OCI-LY7 (cell line): ENCODE results near the gene GABRG3. TPM values are rescaled to one million over a fixed set of nuclear protein-coding genes. Genes with fewer than 3 reads are reported as not detected.

Experiments used
- BruUV-seq: library from RNA; stranded (reverse); fragments of 400-500 nt; replicated peaks from 2 replicates; lab custom pipeline; 2021; lab: Mats Ljungman, UMichigan
- CTCF ChIA-PET: fragments of 300-600 bp; sonication (Branson Sonifier 250); formaldehyde crosslinking; loops from one replicate; lab custom pipeline; 2022; ENCODE audit warnings: antibody characterized with exemption; ENCODE audit not compliant: unreplicated experiment; lab: Charles Lee
- POLR2A ChIA-PET: fragments of 300-600 bp; sonication (Branson Sonifier 250); formaldehyde crosslinking; loops from one replicate; lab custom pipeline; 2022; ENCODE audit warnings: antibody characterized with exemption; lab: Charles Lee
- DNase-seq: peaks from one replicate; pipeline ENCODE4 v3.0.0-alpha.2; 2015; ENCODE audit warnings: low spot score
- H2AFZ ChIP-seq: fragments of 200-600 bp; sonication (generic), shearing (Covaris generic); 2 replicates; pipeline ENCODE4 v1.6.1; 2014; ENCODE audit warnings: mild to moderate bottlenecking, antibody characterized with exemption, low read length, moderate library complexity
- H3K27ac ChIP-seq: fragments of 200-600 bp; sonication (generic); 2 replicates; pipeline ENCODE4 v1.5.1; 2014; ENCODE audit warnings: mixed run types, low read depth, mild to moderate bottlenecking, moderate library complexity, low read length, inconsistent platforms; ENCODE audit not compliant: poor library complexity, severe bottlenecking
- H3K36me3 ChIP-seq: fragments of 200-600 bp; sonication (generic); 2 replicates; pipeline ENCODE4 v1.6.1; 2014; ENCODE audit warnings: mild to moderate bottlenecking, antibody characterized with exemption, low read length, moderate library complexity, mixed read lengths; ENCODE audit not compliant: insufficient read depth
- H3K4me1 ChIP-seq: fragments of 200-600 bp; sonication (generic); 2 replicates; pipeline ENCODE4 v1.5.1; 2014; ENCODE audit warnings: mild to moderate bottlenecking, low read length; ENCODE audit not compliant: insufficient read depth, poor library complexity, severe bottlenecking
- H3K4me2 ChIP-seq: fragments of 200-600 bp; sonication (generic); 2 replicates; pipeline ENCODE4 v1.6.1; 2014; ENCODE audit warnings: mild to moderate bottlenecking, low read length
- H3K4me3 ChIP-seq: fragments of 200-600 bp; sonication (generic); 2 replicates; pipeline ENCODE4 v1.5.1; 2014; ENCODE audit warnings: mild to moderate bottlenecking, low read depth, low read length; ENCODE audit not compliant: poor library complexity, severe bottlenecking
- H3K79me2 ChIP-seq: fragments of 200-600 bp; sonication (generic); 2 replicates; pipeline ENCODE4 v1.6.1; 2016; ENCODE audit warnings: low read depth, mild to moderate bottlenecking, low read length, moderate library complexity, mixed read lengths; ENCODE audit not compliant: insufficient read depth
- H3K9me2 ChIP-seq: fragments of 200-600 bp; sonication (generic); 2 replicates; pipeline ENCODE4 v1.6.1; 2016; ENCODE audit warnings: mild to moderate bottlenecking, low read length, mixed read lengths; ENCODE audit not compliant: insufficient read depth
- H3K9me3 ChIP-seq: fragments of 200-600 bp; sonication (generic); 2 replicates; pipeline ENCODE4 v1.6.1; 2014; ENCODE audit warnings: mild to moderate bottlenecking, mixed run types, low read length, mixed read lengths
- H4K20me1 ChIP-seq: fragments of 200-600 bp; sonication (generic); 2 replicates; pipeline ENCODE4 v1.6.1; 2014; ENCODE audit warnings: mild to moderate bottlenecking, antibody characterized with exemption, low read length, moderate library complexity, mixed read lengths; ENCODE audit not compliant: insufficient read depth
- CTCF ChIP-seq: fragments of 200-600 bp; sonication (generic); conservative IDR thresholded peaks from 2 replicates; pipeline ENCODE4 v1.5.1; 2014; ENCODE audit warnings: mild to moderate bottlenecking, antibody characterized with exemption, low read length, moderate library complexity, mixed read lengths
- EZH2phosphoT487 ChIP-seq: fragments of 200-600 bp; sonication (generic); IDR thresholded peaks from 2 replicates; pipeline ENCODE4 v1.6.1; 2018; ENCODE audit warnings: low read depth, borderline replicate concordance, mild to moderate bottlenecking, mixed run types, antibody characterized with exemption, low read length, moderate library complexity, mixed read lengths
- intact Hi-C: fragments of 100-400 bp; cut with micrococcal nuclease; formaldehyde crosslinking; loops from one replicate; pipeline ENCODE4 v1.10.0; 2022; ENCODE audit not compliant: unreplicated experiment
- total RNA-seq, 2 experiments: library from RNA; depleted of rRNA in 1 of 2; stranded (reverse); fragments of >200 nt in 1 of 2; shearing (Covaris generic) in 1 of 2; gene quantifications; 2 replicates each; pipeline ENCODE4 v1.2.3, GENCODE V29; 2014 to 2022

The GABRG3 gene
- total RNA-seq, 2 experiments from 2014 or later = not detected

- no peaks in the 10 kb centered on the region for H3K9me2 ChIP-seq
- H3K27ac ChIP-seq = no peak overlapping the region
- TF ChIP-seq CTCF (no peak), EZH2phosphoT487 (no peak)
- ChIA-PET CTCF (no interaction called here), POLR2A (no interaction called here)
- intact Hi-C loops = no loop called here
- no peak overlapping the region for H3K4me2 ChIP-seq
- no peak overlapping the region for H3K4me3 ChIP-seq
- BruUV-seq = no TSS peak
- no peak for DNase-seq
- no peaks in the 10 kb centered on the region for H4K20me1 ChIP-seq
- H2AFZ ChIP-seq = no peak overlapping the region
- H3K4me1 ChIP-seq = no peaks in the 10 kb centered on the region
- H3K36me3 ChIP-seq = no peaks in the 10 kb centered on the region
- H3K9me3 ChIP-seq = no peaks in the 10 kb centered on the region
- H3K79me2 ChIP-seq = no peaks in the 10 kb centered on the region
Observed at GRCh38 chr15:27433604-27434003, 462.6 kb downstream of the GABRG3 start.

GRCh38 chr15:27438403-27439375, 467.7 kb downstream of the GABRG3 start:
- no peak for DNase-seq
- no peak overlapping the region for H3K27ac ChIP-seq
- intact Hi-C loops = no loop called here
- H3K4me2 ChIP-seq = no peak overlapping the region
- TF ChIP-seq EZH2phosphoT487 = no peak
- TF ChIP-seq CTCF = no peak
- ChIA-PET POLR2A (interaction anchor here (0.7 kb wide), 2 partner anchors 80 to 168 kb away, joined by 3 read pairs; no protein-coding TSS in a partner anchor), CTCF (no interaction called here)
- H2AFZ ChIP-seq = no peak overlapping the region
- no peak overlapping the region for H3K4me3 ChIP-seq
- H4K20me1 ChIP-seq = no peaks in the 10 kb centered on the region
- no TSS peak for BruUV-seq
- no peaks in the 10 kb centered on the region for H3K36me3 ChIP-seq
- no peaks in the 10 kb centered on the region for H3K9me2 ChIP-seq
- H3K9me3 ChIP-seq = no peaks in the 10 kb centered on the region
- H3K4me1 ChIP-seq = no peaks in the 10 kb centered on the region
- H3K79me2 ChIP-seq = no peaks in the 10 kb centered on the region

GRCh38 chr15:27441120-27441519, 470.1 kb downstream of the GABRG3 start:
- Histone ChIP-seq H3K9me2 (no peaks in the 10 kb centered on the region), H2AFZ (no peak overlapping the region), H3K4me3 (no peak overlapping the region), H3K79me2 (no peaks in the 10 kb centered on the region), H3K4me1 (no peaks in the 10 kb centered on the region), H3K27ac (no peak overlapping the region), H3K4me2 (no peak overlapping the region), H4K20me1 (no peaks in the 10 kb centered on the region), H3K9me3 (no peaks in the 10 kb centered on the region), H3K36me3 (no peaks in the 10 kb centered on the region)
- no peak for DNase-seq
- intact Hi-C loops = no loop called here
- no peak for TF ChIP-seq CTCF
- no peak for TF ChIP-seq EZH2phosphoT487
- ChIA-PET POLR2A (no interaction called here), CTCF (no interaction called here)
- BruUV-seq = no TSS peak
